ENCODE measurements around the gene FBXW5.

Gene FBXW5, protein sequence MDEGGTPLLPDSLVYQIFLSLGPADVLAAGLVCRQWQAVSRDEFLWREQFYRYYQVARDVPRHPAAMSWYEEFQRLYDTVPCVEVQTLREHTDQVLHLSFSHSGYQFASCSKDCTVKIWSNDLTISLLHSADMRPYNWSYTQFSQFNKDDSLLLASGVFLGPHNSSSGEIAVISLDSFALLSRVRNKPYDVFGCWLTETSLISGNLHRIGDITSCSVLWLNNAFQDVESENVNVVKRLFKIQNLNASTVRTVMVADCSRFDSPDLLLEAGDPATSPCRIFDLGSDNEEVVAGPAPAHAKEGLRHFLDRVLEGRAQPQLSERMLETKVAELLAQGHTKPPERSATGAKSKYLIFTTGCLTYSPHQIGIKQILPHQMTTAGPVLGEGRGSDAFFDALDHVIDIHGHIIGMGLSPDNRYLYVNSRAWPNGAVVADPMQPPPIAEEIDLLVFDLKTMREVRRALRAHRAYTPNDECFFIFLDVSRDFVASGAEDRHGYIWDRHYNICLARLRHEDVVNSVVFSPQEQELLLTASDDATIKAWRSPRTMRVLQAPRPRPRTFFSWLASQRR

DNA sequence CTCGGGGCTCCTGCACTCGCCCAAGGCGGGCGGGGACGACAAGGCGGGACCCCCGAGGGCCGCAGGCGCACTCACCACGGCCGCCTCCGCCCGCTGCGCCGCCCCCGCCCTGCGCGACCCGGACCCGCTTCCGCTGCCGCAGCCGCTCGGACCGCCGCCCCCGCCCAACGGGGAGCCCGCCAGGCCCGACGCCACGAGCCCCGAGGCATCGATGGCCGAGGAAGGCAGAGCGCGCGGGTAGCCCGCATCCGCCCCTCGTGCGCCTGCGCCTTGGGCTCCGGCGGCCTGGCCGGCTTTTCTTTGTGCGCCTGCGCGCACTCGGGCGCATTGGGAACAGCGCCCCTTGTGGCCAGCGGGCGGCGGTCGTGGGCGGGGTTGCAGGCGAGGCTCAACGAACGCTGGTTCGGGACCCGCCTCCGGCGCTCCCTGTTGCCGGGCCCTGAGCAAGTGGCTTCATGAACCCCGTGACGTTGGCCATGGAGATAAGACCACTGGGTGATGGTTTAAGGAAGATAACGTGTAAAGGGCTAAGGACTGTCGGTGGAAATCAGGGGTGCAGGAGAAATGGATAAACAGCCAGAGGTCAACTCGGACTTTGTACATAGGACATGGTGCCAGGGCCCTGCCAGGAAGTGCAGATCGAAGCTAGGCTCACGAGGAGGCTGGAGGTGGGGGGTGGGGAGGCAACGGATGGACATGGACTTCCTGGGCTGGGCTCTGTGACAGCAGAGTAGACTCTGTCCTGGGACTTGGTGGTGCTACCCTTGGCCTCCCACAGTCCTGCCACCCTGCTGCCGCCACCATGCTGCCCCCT is at the start of gene FBXW5, which contains the start of gene C8G:
Gene FBXW5, minus strand, starts transcription at position 220 of the 814 bp plus-strand sequence. CDS start 655 bp downstream, outside the sequence.
Gene C8G, plus strand, starts transcription at position 725 of the 814 bp plus-strand sequence. Its CDS starts 78 bp downstream, at position 803.
- DNase-seq = peak; percentile 88 to 89

DNA sequence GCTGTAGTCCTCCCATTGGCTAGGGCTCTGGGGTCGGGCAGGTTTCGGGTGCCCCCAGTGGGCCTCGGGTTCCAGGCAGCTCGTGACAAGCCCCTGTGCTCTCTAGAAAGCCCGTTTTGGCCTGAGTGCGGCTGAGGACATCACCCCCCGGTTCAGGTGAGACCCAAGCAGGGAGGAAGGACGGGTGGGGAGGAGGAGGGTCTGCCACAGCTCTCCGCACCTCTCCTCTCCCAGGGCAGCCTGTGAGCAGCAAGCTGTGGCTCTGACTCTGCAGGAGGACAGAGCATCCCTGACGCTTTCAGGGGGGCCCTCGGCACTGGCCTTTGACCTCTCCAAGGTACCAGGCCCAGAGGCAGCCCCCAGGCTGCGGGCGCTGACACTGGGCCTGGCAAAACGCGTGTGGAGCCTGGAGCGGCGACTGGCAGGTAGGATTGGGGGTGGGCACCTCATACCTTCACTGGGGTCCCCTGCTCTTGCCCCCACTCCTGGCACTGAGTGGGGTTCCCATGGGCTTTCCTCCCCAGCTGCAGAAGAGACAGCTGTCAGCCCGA is 48.4 kb upstream of the FBXW5 start:
- no peak for DNase-seq

DNA sequence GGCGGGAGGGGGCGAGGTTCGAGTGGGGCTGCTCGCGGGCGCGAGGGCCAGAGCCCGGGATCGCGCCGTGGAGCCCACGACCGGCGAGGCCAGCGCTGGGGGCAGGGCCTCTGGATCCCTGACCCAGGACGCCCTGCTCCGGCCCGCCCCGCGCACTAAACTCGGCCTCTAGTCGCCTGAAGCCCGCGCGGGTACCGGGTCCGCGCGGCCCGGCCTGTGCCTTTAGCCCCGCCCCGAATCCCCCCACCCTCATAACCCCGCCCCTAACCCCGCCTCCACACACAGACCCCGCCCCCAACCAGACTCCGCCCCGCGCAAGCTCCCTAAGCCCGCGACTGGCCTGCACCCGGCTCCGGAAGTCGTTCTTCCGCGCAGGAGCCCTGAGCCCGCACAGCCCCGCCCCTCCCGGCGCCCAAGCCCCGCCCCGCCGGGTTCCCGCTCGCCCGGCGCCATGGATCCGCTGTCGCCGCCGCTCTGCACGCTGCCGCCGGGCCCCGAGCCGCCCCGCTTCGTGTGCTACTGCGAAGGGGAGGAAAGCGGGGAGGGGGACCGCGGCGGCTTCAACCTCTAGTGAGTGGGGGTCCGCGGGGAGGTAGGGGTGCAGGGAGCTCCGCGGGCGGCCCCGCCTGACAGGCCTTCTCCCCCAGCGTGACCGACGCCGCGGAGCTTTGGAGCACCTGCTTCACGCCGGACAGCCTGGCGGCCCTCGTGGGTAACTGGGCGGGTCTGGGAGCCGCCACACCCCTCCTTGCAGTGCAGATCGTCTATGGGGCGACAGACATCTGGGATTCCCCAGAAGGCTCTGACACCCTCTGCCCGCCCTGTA is 47.7 kb upstream of the FBXW5 start, which contains the start of gene PAXX:
Gene PAXX, plus strand, starts transcription at position 430 of the 826 bp plus-strand sequence. Its CDS starts 22 bp downstream, at position 452.
- DNase-seq = peak; percentile 76 to 87

DNA sequence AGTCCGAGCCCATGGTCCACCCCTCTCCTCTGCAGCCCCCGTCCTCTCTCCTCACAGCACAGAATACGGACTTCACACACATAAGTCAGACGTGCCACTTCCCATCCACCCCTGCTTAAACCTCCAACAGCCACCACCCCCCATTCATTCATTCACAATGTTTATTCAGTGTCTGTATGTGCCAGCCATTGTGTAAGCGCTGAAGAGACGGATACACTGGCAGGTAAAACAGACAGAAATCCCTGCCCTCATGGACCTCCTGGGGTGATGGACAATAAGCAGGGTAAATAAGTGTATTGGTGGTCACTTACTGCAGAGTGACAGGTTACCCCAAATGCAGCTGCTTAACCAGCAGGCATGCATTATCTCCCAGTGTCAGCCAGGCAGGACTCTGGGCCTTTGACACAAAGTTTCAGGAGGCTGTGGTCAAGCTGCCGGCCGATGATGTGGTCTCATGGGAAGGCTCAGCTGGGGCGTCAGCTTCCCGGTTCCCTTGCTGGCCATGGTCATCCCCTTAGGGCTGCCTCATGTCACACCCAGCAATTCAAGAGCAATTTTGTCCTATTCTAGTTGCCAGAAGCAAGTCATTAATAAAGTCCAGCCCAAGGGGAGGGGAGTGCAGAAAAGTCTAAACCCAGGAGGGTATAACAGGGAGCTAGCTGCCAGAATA is 45.8 kb upstream of the FBXW5 start:
- no peak for DNase-seq

DNA sequence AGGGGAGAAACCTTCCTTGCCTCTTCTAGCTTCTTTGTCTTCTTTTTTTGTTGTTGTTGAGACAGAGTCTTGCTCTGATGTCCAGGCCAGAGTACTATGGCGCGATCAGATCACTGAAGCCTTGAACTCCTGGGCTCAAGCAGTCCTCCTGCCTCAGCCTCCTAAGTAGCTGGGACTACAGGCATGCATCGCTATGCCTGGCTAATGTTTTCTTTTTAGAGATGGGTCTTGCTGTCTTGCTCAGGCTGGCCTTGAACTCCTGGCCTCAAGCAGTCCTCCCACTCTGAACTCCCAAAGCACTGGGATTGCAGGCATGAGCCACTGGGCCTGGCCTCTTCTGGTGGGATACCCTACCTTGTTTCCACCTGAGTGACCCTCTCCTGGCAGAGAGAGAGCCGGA is 44.3 kb upstream of the FBXW5 start:
- DNase-seq = no peak

DNA sequence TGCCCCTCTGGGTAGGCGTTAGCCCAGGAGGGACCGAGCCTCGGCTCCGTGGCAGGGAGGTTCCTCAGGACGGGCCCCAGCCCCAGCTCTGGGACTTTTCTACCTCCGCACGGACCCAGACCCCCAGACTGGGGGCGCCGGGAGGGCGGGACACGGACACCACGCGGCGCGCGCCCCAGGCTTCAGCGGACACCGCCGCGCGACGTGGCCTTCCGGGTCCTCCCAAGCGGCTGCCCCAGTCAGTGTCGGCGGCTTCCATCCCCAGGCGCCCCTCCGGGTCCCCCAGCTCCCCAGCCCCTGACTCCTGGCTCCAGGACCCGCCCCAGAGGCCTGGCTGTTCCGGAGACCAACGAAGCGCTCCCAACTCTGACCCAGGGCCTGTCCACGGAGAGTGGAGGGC is 41.3 kb upstream of the FBXW5 start:
- DNase-seq = no peak

DNA sequence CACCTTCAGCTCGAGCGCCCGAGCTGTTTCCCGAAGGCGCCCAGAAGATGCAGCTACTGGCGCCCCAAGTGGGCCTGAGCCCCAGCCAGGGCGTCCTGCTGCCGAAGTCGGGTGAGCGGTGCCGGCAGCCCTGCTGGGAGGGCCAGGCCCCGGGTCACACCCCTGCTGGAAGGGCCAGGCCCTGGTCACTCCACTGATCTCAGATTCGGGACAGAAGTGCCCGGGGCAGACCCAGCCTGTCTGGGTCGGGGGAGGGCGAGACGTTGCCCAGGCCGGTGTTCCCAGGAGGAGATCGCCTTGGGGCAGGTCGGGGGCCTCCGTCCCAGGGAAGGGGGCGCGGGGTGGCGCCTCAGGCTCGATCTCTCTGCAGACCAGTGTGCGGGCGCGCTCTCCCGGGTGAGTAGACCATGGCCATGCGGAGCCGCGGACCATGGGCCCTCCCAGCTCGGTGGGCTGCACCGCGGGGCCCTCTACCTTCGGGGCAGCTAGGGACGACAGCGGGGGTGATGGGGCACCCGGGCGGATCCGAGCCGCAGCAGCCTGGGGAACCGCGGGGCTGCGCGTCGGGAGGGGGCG is 40.6 kb upstream of the FBXW5 start:
- no peak for DNase-seq

DNA sequence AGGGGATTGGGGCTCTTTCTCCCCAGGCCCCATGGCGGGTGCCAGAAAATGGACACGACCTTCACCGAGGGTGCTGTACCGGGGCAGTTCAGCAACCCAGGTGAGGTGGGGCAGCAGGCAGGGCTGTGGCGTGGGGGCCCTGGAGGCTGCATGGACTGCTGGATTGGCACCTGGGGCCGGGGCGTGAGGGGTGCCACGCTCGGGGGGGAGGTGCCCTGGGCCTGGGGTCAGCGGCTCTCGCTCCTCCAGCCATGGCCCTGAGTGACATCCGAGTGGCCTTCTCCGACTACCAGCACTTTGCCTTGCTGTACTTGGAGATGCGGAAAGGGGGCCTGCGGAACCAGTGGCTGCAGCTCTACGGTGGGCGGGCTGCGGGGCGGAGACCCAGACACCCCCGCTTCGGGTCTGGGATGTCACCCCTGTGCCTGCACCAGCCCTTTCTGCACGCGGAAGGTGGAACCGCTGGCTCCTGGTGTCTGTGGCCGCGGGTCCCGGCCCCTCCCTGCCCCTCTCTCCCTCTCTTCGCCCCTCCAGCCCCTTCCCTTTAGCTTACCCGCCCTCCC is 40.0 kb upstream of the FBXW5 start:
- no peak for DNase-seq

DNA sequence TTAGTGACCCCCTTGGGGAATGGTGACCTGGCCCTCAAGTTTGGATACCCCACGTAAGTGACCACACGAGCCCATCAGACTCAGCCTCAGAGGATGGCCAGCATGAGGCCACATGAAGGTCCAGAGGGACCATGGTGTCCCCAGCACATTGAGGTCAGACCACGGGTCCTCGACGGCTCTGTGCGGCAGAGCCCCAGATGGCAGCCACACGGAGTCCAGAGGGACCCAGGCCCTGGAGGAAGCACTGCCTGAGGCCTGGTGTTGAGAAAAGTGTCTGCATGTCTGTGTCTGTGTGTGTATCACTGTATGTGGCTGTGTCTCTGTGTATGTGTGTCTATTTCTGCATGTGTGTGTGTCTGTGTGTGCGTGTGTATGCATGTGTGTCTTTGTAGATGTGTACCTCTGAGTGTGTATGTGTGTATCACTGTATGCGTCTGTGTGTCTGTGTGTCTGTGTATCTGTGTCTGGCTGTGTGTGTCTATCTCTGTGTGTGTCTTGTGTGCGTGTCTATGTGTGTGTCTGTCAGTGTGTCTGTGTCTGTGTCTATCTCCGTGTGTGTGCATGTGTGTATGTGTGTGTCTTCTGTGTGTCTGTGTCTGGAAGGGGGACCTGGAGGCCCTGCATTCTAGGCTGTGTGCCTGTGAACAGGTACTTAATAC is 39.2 kb upstream of the FBXW5 start:
- DNase-seq = no peak

DNA sequence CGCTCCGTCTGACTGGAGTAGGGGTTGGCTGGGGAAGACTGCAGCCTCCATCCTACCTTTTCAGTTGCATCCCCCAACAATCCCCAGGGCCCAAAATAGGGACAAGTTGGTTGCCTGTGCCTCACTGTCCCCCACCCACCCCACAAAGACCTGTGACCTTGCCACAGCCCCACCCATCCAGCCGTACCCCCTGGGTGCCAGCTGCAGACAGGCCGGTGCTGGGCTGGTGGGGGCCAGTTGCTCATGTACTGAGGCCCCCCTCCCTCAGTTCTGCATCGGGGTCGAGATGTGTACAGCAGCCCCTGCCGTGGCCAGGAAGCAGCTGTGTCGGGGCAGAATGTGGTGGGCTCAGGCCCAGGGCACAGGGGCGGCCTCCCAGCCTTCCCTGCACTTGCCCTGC is 38.6 kb upstream of the FBXW5 start:
- no peak for DNase-seq

DNA sequence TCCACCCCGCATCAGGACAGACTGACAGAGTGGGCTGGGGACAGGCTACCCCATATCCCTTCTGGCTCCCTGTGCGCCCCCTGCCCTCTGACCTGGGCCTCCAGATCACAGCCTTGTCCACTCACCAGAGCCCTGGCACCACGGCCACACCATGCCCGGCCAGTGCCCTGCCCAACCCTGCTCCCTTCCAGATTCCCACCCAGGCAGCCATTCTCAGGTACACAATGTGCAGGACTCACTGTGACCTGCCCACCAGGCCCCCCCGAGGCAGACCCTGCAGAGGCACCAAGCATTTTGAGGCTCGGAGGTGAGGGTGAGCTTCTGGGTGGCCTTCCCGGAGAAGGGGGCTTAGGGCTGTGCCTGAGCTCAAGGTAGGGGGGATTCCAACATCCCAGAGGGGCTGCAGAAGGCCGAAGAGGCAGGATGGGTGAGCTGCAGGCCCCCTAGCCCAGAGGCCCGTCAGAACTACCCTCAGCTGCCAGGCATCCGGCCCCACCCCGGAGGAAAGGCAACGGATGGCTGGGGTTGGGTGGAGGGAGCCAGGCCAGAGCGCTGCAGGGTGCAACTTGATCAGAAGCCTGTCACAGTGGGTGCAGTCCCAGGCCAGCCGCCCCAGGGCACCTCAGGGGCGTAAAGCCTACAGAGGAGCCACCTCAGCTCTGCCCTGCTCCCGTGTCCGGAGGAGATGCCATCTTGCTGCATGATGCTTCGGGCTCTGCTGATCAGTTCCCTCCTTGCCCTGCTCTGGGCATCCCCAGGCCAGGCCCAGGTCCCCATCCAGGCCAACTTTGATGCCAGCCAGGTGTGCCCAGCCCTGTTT is 37.9 kb upstream of the FBXW5 start, which contains the start of gene LCNL1:
Gene LCNL1, plus strand, starts transcription at position 762 of the 820 bp plus-strand sequence. CDS start 594 bp downstream, outside the sequence.
- DNase-seq = peak in 1 of 2 donors; percentile 67

DNA sequence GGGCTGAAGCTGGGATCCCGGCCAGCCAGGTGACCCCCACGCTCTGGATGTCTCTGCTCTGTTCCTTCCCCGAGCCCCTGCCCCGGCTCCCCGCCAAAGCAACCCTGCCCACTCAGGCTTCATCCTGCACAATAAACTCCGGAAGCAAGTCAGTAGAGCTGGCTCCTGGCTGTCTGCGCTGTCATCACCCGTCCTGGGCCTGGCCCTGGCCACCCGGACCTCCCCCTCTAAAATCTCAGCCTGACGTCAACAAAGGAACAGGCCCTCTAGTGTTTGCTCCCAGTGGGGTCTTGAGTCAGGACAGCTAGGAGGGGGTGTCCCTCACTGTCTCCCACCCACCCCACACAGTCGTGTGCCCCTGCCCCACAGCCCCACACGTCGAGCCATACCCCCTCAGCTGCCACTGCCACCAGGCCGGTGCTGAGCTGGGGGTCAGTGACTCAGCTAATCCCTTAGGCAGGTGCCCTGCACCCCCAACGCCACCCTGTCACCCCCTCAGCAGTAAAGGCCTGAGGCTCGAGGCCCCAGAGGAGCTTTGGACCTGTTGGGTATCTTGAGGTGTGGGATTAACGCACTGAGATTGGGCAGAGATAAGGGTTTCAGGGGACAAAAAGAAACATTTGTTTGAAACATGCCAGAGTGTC is 37.2 kb upstream of the FBXW5 start:
- DNase-seq = peak; percentile 52 to 69

DNA sequence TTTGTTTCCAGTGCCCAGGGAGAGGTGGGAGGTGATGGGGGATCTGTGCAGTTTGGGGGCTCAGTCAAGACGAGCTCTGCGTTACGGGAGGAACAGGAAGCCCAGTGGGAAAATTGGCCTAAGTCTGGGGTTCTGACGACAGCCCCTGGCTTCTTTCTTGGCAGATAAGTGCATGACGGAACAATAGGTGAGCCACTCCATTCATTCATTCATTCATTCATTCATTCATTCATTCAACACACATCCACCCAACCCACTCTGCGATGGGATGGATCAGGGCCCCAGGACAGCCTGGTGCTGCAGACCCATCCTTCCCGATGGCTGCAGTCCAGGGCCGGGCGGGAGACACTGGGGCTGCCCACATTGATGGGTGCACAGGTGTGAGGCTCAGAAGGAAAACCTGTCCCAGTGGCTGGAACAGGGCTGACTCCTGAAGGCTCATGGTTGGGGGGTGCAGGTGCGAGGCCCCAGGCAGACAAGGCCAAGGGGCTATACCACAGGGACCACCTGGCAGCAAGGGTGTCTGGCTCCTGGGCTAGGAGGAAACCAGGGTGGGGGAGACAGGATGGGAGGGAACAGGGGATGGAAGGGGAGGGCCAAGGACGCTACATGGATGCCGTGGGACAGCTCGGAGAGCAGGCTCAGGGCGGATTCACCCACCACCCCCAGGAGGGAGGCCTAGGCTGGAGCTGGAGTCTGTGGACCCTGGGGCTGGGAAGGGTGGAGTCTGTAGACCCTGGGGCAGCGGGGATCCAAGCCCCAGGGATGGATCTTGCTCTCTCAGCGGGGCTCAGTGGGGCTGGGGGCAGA is 36.3 kb upstream of the FBXW5 start:
- no peak for DNase-seq

DNA sequence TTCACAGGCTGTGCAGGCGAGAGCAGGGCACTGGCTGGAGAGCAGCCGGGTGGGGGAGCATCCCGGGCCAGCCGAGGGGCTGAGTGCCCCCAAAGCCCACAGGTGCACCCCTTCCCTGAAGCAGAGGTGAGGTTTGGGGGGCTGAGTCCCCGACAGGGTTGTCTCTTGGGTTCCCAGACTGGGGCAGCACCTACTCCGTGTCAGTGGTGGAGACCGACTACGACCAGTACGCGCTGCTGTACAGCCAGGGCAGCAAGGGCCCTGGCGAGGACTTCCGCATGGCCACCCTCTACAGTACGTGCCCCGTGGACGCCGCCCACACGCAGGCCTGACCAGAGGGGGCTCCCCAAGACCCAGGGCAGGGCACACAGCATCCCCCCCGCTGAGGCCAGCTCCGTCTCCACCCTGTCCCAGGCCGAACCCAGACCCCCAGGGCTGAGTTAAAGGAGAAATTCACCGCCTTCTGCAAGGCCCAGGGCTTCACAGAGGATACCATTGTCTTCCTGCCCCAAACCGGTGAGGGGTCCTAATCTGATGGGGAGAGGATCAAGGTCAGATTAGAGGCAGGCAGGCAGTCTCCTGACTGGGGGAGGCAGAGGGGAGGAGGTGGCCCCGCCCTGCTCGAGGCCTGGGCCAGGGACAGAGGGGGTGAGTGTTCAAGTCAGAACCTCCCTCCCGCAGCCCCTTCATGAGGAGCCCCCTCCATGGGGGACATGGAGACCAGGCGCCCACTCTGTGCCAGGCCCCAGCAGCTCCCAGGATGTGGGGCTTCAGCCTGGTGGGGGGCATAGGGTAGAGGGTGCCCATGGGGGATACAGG is 35.4 kb upstream of the FBXW5 start:
- no peak for DNase-seq

DNA sequence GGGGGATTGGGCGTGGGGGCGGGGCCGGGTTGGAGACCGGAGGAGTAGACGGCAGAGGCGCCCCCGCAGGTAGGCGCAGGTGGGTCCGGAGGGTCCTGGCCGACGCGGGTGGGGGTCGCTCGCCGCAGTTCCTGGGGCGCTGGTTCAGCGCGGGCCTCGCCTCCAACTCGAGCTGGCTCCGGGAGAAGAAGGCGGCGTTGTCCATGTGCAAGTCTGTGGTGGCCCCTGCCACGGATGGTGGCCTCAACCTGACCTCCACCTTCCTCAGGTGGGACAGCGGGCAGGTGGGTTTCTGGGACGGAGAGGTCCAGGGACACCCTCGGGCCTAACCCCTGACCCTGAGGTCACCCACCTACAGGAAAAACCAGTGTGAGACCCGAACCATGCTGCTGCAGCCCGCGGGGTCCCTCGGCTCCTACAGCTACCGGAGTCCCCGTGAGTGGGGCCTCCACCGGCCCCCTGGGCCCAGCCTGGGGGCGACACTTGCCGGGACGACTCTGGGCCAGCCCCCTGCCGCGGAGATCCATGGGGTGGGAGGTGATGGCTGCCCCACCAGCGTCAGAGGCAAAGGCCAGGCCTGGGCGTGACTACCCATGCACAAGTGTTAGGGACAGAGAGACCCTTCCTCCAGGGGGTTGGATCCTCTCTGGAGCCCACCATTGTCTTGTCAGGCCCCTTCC is 34.5 kb upstream of the FBXW5 start:
- no peak for DNase-seq
